ENCODE data around the gene SLC13A5. TPM values are rescaled to one million over a fixed set of nuclear protein-coding genes. Genes with fewer than 3 reads are reported as not detected.
"Not testable (repeated sequence)": the region's sequence is repeated elsewhere in the genome, so short reads cannot be mapped to it uniquely, and the experiment has no call there.

SLC13A5 gene
- total and polyA plus RNA-seq, 2 donors, result 0.05 to 0.14 TPM

- WGBS, result 59% methylated on average over 7 of the region's 7 CpGs
- H3K36me3 ChIP-seq (ENCODE audit: control insufficient read depth in 2 of 2, insufficient read depth in 2 of 2, low read length in 1 of 2), result no peaks in the 10 kb centered on the region
Observed at GRCh38 chr17:6752068-6752909, 39.1 kb upstream of the SLC13A5 start.

DNA sequence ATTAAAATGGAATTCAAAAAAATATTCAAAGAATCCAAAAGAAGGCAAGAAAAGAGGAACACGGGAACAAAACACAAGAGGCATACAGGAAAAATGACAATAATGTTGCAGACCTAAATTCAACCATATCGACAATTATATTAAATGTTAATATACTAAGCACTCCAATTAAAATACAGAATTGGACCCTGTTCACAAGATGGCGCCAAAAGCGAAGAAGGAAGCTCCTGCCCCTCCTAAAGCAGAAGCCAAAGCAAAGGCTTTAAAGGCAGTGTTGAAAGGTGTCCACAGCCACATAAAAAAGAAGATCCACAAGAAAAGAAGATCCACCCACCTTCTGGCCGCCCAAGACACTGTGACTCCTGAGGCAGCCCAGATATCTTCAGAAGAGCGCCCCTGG lies 36.4 kb upstream of the SLC13A5 start:
- 85% methylated on average over 6 of the region's 6 CpGs for WGBS
- H3K4me1 ChIP-seq (ENCODE audit: control insufficient read depth in 2 of 2, insufficient read depth in 2 of 2, low read length in 2 of 2), result peaks cover 8% of the 10 kb centered on the region in 2 donors
- H3K4me3 ChIP-seq (ENCODE audit: low read length in 2 of 2), result no peak overlapping the region
- no peak overlapping the region for H3K27ac ChIP-seq (ENCODE audit: low read depth in 1 of 2, low read length in 1 of 2)
- no peaks in the 10 kb centered on the region for H3K36me3 ChIP-seq (ENCODE audit: control insufficient read depth in 2 of 2, insufficient read depth in 2 of 2, low read length in 1 of 2)
- H3K27me3 ChIP-seq (ENCODE audit: control insufficient read depth in 2 of 2, insufficient read depth in 1 of 2, low read length in 1 of 2), result no peaks in the 10 kb centered on the region
- DNase-seq (ENCODE audit: low read depth in 6 of 9, low spot score in 9 of 9), result peak in 1 of 9 donors; percentile 23
- no peaks in the 10 kb centered on the region for H3K9me3 ChIP-seq (ENCODE audit: control insufficient read depth in 2 of 2, insufficient read depth in 1 of 2, low read length in 1 of 2)

More at GRCh38 chr17:6752068-6752909, 39.1 kb upstream of the SLC13A5 start:
- H3K27ac ChIP-seq (ENCODE audit: low read depth in 1 of 2, low read length in 1 of 2), result peak overlapping the region in 1 of 2 donors; percentile 55
- no peaks in the 10 kb centered on the region for H3K9me3 ChIP-seq (ENCODE audit: control insufficient read depth in 2 of 2, insufficient read depth in 1 of 2, low read length in 1 of 2)
- H3K4me1 ChIP-seq (ENCODE audit: control insufficient read depth in 2 of 2, insufficient read depth in 2 of 2, low read length in 2 of 2), result peaks cover 16 to 26% of the 10 kb centered on the region in 2 donors
- no peaks in the 10 kb centered on the region for H3K27me3 ChIP-seq (ENCODE audit: control insufficient read depth in 2 of 2, insufficient read depth in 1 of 2, low read length in 1 of 2)
- no peak overlapping the region for H3K4me3 ChIP-seq (ENCODE audit: low read length in 2 of 2)
- no peak for DNase-seq (ENCODE audit: low read depth in 6 of 9, low spot score in 9 of 9)

DNA sequence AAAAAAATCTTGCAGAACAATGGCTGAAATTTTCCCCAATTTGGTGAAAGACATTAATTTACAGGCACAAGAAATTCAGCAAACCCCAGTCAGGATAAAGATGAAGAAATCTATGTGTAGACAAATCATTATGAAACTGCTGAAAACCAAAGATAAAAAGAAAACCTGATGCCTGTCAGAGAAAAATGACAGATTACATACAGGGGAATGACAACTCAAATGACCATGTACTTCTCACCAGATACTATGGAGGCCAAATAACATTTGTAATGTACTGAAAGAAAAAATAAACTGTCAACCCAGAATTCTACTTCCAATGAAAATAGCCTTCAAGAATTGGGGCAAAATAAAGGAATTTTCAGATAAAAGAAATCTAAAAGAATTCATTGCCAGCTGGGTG lies 35.4 kb upstream of the SLC13A5 start:
- no peak for DNase-seq (ENCODE audit: low read depth in 6 of 9, low spot score in 9 of 9)
- Histone ChIP-seq H3K4me1 (ENCODE audit: control insufficient read depth in 2 of 2, insufficient read depth in 2 of 2, low read length in 2 of 2) (peaks cover 8% of the 10 kb centered on the region in 2 donors), H3K27me3 (ENCODE audit: control insufficient read depth in 2 of 2, insufficient read depth in 1 of 2, low read length in 1 of 2) (peaks cover 0 to 2% of the 10 kb centered on the region in 2 donors), H3K27ac (ENCODE audit: low read depth in 1 of 2, low read length in 1 of 2) (no peak overlapping the region), H3K9me3 (ENCODE audit: control insufficient read depth in 2 of 2, insufficient read depth in 1 of 2, low read length in 1 of 2) (no peaks in the 10 kb centered on the region), H3K4me3 (ENCODE audit: low read length in 2 of 2) (no peak overlapping the region), H3K36me3 (ENCODE audit: control insufficient read depth in 2 of 2, insufficient read depth in 2 of 2, low read length in 1 of 2) (no peaks in the 10 kb centered on the region)

DNA sequence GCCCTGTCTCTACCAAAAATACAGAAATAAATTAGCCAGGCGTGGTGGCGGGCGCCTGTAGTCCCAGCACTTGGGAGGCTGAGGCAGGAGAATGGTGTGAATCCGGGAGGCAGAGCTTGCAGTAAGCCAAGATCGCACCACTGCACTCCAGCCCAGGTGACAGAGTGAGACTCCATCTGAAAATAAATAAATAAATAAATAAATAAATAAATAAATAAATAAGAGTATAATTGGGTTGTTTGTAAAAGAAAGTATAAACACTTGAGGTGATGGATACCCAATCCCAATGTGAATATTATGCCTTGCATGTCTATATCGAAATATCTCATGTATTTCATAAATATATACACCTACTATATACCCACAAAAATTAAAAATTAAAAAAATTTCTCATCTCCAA lies 33.5 kb upstream of the SLC13A5 start:
- H3K9me3 ChIP-seq (ENCODE audit: control insufficient read depth in 2 of 2, insufficient read depth in 1 of 2, low read length in 1 of 2); H3K4me1 ChIP-seq (ENCODE audit: control insufficient read depth in 2 of 2, insufficient read depth in 2 of 2, low read length in 2 of 2); DNase-seq (ENCODE audit: low read depth in 6 of 9, low spot score in 9 of 9); H3K27ac ChIP-seq (ENCODE audit: low read depth in 1 of 2, low read length in 1 of 2); H3K27me3 ChIP-seq (ENCODE audit: control insufficient read depth in 2 of 2, insufficient read depth in 1 of 2, low read length in 1 of 2); H3K36me3 ChIP-seq (ENCODE audit: control insufficient read depth in 2 of 2, insufficient read depth in 2 of 2, low read length in 1 of 2); H3K4me3 ChIP-seq (ENCODE audit: low read length in 2 of 2): not testable (repeated sequence)
- 96% methylated on average over 6 of the region's 6 CpGs for WGBS

DNA sequence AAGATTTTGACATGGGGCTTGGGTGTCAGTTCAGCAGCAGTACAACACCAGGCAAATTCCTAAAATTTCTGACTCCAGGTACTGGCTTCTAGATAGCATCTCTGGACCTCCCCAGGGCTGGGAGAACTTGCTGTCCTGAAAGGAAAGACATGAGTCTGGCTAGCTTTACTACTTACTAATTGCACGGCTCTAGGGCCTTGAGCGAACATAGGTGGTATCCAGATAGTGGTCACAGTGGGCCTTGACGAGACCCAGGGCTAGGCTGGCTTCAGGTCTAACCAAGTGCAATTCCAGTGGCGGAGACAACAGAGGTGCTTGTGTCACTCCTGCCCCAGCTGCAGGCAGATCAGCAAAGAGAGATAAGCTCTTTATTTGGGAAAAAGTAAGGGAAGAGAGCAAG lies 16.4 kb upstream of the SLC13A5 start:
- no peaks in the 10 kb centered on the region for H3K4me1 ChIP-seq (ENCODE audit: control insufficient read depth in 2 of 2, insufficient read depth in 2 of 2, low read length in 2 of 2)
- H3K4me3 ChIP-seq (ENCODE audit: low read length in 2 of 2), result no peak overlapping the region
- H3K27me3 ChIP-seq (ENCODE audit: control insufficient read depth in 2 of 2, insufficient read depth in 1 of 2, low read length in 1 of 2), result no peaks in the 10 kb centered on the region
- H3K9me3 ChIP-seq (ENCODE audit: control insufficient read depth in 2 of 2, insufficient read depth in 1 of 2, low read length in 1 of 2), result no peaks in the 10 kb centered on the region
- H3K27ac ChIP-seq (ENCODE audit: low read depth in 1 of 2, low read length in 1 of 2), result no peak overlapping the region
- no peaks in the 10 kb centered on the region for H3K36me3 ChIP-seq (ENCODE audit: control insufficient read depth in 2 of 2, insufficient read depth in 2 of 2, low read length in 1 of 2)
- DNase-seq (ENCODE audit: low read depth in 6 of 9, low spot score in 9 of 9), result no peak
- 87% methylated on average over 4 of the region's 4 CpGs for WGBS

DNA sequence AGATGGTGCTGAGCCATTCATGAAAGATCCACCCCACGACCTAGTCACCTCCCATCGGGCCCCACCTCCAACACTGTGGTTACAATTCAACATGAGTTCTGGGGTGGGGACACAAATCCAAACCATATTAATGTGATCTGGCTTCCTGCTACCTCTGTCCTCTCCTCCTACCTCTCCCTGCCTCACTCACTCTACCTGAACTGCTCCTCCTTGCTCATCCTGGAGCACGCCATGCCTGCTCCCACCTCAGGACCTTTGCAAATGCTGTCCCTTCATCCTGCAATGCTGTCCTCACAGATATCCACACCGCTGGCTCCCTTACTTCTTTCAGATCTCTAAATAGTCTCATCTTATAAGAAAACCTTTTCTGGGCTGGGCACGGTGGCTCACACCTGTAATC lies 10.8 kb upstream of the SLC13A5 start:
- Histone ChIP-seq H3K36me3 (ENCODE audit: control insufficient read depth in 2 of 2, insufficient read depth in 2 of 2, low read length in 1 of 2) (no peaks in the 10 kb centered on the region), H3K4me3 (ENCODE audit: low read length in 2 of 2) (no peak overlapping the region), H3K9me3 (ENCODE audit: control insufficient read depth in 2 of 2, insufficient read depth in 1 of 2, low read length in 1 of 2) (no peaks in the 10 kb centered on the region), H3K4me1 (ENCODE audit: control insufficient read depth in 2 of 2, insufficient read depth in 2 of 2, low read length in 2 of 2) (no peaks in the 10 kb centered on the region), H3K27me3 (ENCODE audit: control insufficient read depth in 2 of 2, insufficient read depth in 1 of 2, low read length in 1 of 2) (peaks cover 0 to 2% of the 10 kb centered on the region in 2 donors), H3K27ac (ENCODE audit: low read depth in 1 of 2, low read length in 1 of 2) (no peak overlapping the region)
- 88% methylated on average over 5 of the region's 5 CpGs for WGBS
- no peak for DNase-seq (ENCODE audit: low read depth in 6 of 9, low spot score in 9 of 9)

GRCh38 chr17:6721744-6722143 lies 8.6 kb upstream of the SLC13A5 start:
- Histone ChIP-seq H3K4me3 (ENCODE audit: low read length in 2 of 2) (no peak overlapping the region), H3K9me3 (ENCODE audit: control insufficient read depth in 2 of 2, insufficient read depth in 1 of 2, low read length in 1 of 2) (no peaks in the 10 kb centered on the region), H3K27me3 (ENCODE audit: control insufficient read depth in 2 of 2, insufficient read depth in 1 of 2, low read length in 1 of 2) (peaks cover 0 to 5% of the 10 kb centered on the region in 2 donors), H3K36me3 (ENCODE audit: control insufficient read depth in 2 of 2, insufficient read depth in 2 of 2, low read length in 1 of 2) (no peaks in the 10 kb centered on the region), H3K4me1 (ENCODE audit: control insufficient read depth in 2 of 2, insufficient read depth in 2 of 2, low read length in 2 of 2) (no peaks in the 10 kb centered on the region), H3K27ac (ENCODE audit: low read depth in 1 of 2, low read length in 1 of 2) (no peak overlapping the region)
- DNase-seq (ENCODE audit: low read depth in 6 of 9, low spot score in 9 of 9), result no peak
- 94% methylated on average over 5 of the region's 5 CpGs for WGBS

- peaks cover 26 to 36% of the 10 kb centered on the region in 2 donors for H3K27me3 ChIP-seq (ENCODE audit: control insufficient read depth in 2 of 2, insufficient read depth in 1 of 2, low read length in 1 of 2)
Observed at GRCh38 chr17:6716736-6717135, 3.6 kb upstream of the SLC13A5 start.

DNA sequence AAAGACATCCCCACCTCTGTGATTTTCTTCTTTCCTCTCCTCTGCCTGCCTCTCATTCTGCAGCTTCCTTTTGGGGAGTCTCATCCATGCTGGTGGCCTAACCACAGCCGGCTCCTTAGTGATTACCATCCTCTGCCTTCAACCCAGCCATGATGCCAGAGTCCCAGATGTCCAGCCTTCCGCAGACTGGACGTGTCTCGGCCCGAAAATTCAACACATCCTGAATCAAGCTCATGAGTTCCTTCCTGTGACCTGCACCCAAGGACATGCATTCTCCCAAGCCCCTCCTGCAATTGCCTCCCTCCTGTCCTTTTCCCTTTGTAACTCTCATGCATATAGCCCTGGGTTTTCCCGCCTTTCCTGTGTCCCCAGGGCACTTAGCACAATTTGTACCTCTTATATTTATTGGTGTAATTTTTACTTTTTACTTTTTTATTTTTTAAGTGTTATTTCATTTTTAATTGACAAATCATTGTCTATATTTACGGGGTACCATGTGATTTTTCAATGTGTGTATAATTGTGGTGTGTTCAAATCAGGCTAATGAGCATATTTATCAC lies 1.2 kb upstream of the SLC13A5 start:
- DNase-seq (ENCODE audit: low read depth in 6 of 9, low spot score in 9 of 9), result no peak
- Histone ChIP-seq H3K4me1 (ENCODE audit: control insufficient read depth in 2 of 2, insufficient read depth in 2 of 2, low read length in 2 of 2) (no peaks in the 10 kb centered on the region), H3K27ac (ENCODE audit: low read depth in 1 of 2, low read length in 1 of 2) (no peak overlapping the region), H3K27me3 (ENCODE audit: control insufficient read depth in 2 of 2, insufficient read depth in 1 of 2, low read length in 1 of 2) (peaks cover 26 to 48% of the 10 kb centered on the region in 2 donors), H3K36me3 (ENCODE audit: control insufficient read depth in 2 of 2, insufficient read depth in 2 of 2, low read length in 1 of 2) (no peaks in the 10 kb centered on the region), H3K4me3 (ENCODE audit: low read length in 2 of 2) (no peak overlapping the region), H3K9me3 (ENCODE audit: control insufficient read depth in 2 of 2, insufficient read depth in 1 of 2, low read length in 1 of 2) (no peaks in the 10 kb centered on the region)
- WGBS, result 86% methylated on average over 7 of the region's 7 CpGs

More at GRCh38 chr17:6716736-6717135, 3.6 kb upstream of the SLC13A5 start:
- 97% methylated on average over 2 of the region's 2 CpGs for WGBS
- Histone ChIP-seq H3K4me1 (ENCODE audit: control insufficient read depth in 2 of 2, insufficient read depth in 2 of 2, low read length in 2 of 2) (no peaks in the 10 kb centered on the region), H3K9me3 (ENCODE audit: control insufficient read depth in 2 of 2, insufficient read depth in 1 of 2, low read length in 1 of 2) (no peaks in the 10 kb centered on the region), H3K27ac (ENCODE audit: low read depth in 1 of 2, low read length in 1 of 2) (no peak overlapping the region), H3K36me3 (ENCODE audit: control insufficient read depth in 2 of 2, insufficient read depth in 2 of 2, low read length in 1 of 2) (no peaks in the 10 kb centered on the region), H3K4me3 (ENCODE audit: low read length in 2 of 2) (no peak overlapping the region)
- no peak for DNase-seq (ENCODE audit: low read depth in 6 of 9, low spot score in 9 of 9)

All from thymus (tissue), 11 donors.